Mammary epithelial cell (primary cell): ENCODE measurements around the gene CYTH2.

Experiments used
- EZH2 ChIP-seq: IDR thresholded peaks from 2 replicates; pipeline ENCODE4 v1.6.1; 2012; ENCODE audit warnings: low read length, inconsistent platforms, borderline replicate concordance
- TF ChIP-seq, protein P1 (sequence below), 2 donors: IDR thresholded peaks in 1 of 2; conservative IDR thresholded peaks in 1 of 2; 2 replicates each; pipeline ENCODE4 v1.5.1; 2011 to 2012; ENCODE audit warnings: inconsistent platforms in 2 of 2, low read length in 2 of 2, mild to moderate bottlenecking in 2 of 2, control low read depth in 1 of 2, low read depth in 1 of 2; ENCODE audit not compliant: insufficient read depth in 1 of 2; ENCODE audit errors: extremely low read depth in 1 of 2

DNA sequence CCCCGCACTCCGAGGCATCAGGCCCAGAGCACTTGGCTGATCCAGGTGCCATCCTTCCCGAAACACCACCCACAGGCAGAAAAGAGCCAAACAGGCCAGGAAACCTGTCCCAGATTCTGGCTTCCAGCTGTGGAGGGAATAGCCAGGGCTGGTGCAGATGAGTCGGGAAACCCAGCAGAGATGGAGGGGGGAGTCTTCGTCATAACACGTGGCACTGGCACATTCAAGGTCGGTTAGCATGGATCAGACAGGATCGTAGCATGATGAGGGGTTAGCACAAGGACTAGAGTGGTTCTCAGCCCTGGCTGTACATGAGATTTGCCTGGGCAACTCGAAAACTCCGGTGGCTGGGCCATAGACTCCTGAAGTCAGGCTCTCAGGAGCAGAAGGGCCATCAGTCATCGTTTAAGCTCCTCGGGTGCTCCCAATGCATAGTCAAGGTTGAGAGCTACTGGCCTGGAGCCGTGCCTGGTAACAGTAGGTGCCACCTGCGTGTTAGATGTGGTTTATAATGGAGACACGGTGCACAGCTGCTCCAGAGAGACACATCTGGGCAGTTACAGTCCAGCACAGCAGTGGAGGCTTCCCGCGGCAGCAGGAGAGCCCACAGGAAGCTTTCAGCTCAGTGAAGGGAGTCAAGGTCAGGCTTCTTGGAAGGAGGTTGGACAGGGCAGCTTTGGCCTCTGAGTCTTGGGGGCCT lies 6.3 kb downstream of the CYTH2 start:
- TF ChIP-seq, protein P1, sequence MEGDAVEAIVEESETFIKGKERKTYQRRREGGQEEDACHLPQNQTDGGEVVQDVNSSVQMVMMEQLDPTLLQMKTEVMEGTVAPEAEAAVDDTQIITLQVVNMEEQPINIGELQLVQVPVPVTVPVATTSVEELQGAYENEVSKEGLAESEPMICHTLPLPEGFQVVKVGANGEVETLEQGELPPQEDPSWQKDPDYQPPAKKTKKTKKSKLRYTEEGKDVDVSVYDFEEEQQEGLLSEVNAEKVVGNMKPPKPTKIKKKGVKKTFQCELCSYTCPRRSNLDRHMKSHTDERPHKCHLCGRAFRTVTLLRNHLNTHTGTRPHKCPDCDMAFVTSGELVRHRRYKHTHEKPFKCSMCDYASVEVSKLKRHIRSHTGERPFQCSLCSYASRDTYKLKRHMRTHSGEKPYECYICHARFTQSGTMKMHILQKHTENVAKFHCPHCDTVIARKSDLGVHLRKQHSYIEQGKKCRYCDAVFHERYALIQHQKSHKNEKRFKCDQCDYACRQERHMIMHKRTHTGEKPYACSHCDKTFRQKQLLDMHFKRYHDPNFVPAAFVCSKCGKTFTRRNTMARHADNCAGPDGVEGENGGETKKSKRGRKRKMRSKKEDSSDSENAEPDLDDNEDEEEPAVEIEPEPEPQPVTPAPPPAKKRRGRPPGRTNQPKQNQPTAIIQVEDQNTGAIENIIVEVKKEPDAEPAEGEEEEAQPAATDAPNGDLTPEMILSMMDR (conservative IDR thresholded peaks at IDR 0.05 in 1 of 2, IDR thresholded peaks at IDR 0.05 in 1 of 2; ENCODE audit: extremely low read depth in 1 of 2, insufficient read depth in 1 of 2, low read depth in 1 of 2, low read length in 2 of 2): no peak
- no peak for TF ChIP-seq EZH2
